ENCODE measurements around the gene PHC3. TPM values are rescaled to one million over a fixed set of nuclear protein-coding genes. Genes with fewer than 3 reads are reported as not detected.

PHC3 gene
- total and polyA plus RNA-seq, 2 of the 13 experiments (the other 11 are each of a cell fraction or from before 2014, with no cell fraction given) = 24.1 to 49.0 TPM

GRCh38 chr3:170062068-170062467 is 119.5 kb downstream of the PHC3 start (continued):
- TF ChIP-seq HMGXB3 (CRISPR knock-in tag; IDR thresholded peaks at IDR 0.05; ENCODE audit: borderline replicate concordance) (no peak), ZNF878 (CRISPR knock-in tag; IDR thresholded peaks at IDR 0.05) (no peak), ZNF468 (CRISPR knock-in tag; IDR thresholded peaks at IDR 0.05) (no peak), ZNF337 (CRISPR knock-in tag; IDR thresholded peaks at IDR 0.05; ENCODE audit: borderline replicate concordance, low read depth) (no peak), DBP (CRISPR knock-in tag; IDR thresholded peaks at IDR 0.05; ENCODE audit: not compliant biosample characterization) (no peak), GPBP1L1 (CRISPR knock-in tag; IDR thresholded peaks at IDR 0.05) (no peak), ZFAT (CRISPR knock-in tag; conservative IDR thresholded peaks at IDR 0.05) (no peak)
